HepG2 (cell line): ENCODE measurements around the gene DUSP23. TPM values are rescaled to one million over a fixed set of nuclear protein-coding genes. Genes with fewer than 3 reads are reported as not detected.

Experiments used
- ATAC-seq: fragments of 200-7000 bp; cut with Tn5 transposase; 3 replicates; pipeline ENCODE4 v1.9.1; 2020; ENCODE audit warnings: mild to moderate bottlenecking, moderate library complexity
- BruUV-seq: library from RNA; stranded (reverse); fragments of 400-500 nt; replicated peaks from 2 replicates; lab custom pipeline; 2021; lab: Mats Ljungman, UMichigan
- CTCF ChIA-PET: fragments of 300-600 bp; formaldehyde crosslinking; extraction: SDS; loops from one replicate; lab custom pipeline; 2021; ENCODE audit warnings: low total read pairs, inconsistent platforms, low intra/inter-chr PET ratio; lab: Yijun Ruan, JAX
- POLR2A ChIA-PET: fragments of 350-600 bp; sonication (Branson Sonifier 250); formaldehyde crosslinking; loops from one replicate; lab custom pipeline; 2020; ENCODE audit warnings: antibody characterized with exemption, inconsistent platforms; lab: Yijun Ruan, JAX
- DNase-seq: peaks from one replicate; pipeline ENCODE4 v3.0.0-alpha.2; 2015; ENCODE audit warnings: low spot score
- FAIRE-seq: peaks from 3 replicates; lab custom pipeline; 2011; peaks lifted over from hg19 to GRCh38; lab: Jason Lieb, UNC
- H2AFZ ChIP-seq: one replicate; pipeline ENCODE4 v1.6.1; 2011; ENCODE audit warnings: low read length, inconsistent platforms
- H3K27ac ChIP-seq: fragments of 300-600 bp; 3 replicates; pipeline ENCODE4 v1.8.0; 2011; ENCODE audit warnings: mixed run types, mild to moderate bottlenecking, mixed read lengths, low read length, inconsistent platforms; ENCODE audit not compliant: insufficient read depth; ENCODE audit errors: extremely low read length
- H3K27me3 ChIP-seq, 2 experiments: fragments of 200-600 bp in 1 of 2; 2 replicates in 1 of 2; 3 replicates in 1 of 2; pipeline versions ENCODE4 v1.6.0 to v1.8.0; 2011; ENCODE audit warnings: low read length in 2 of 2, mild to moderate bottlenecking in 2 of 2, moderate library complexity in 2 of 2, inconsistent platforms in 1 of 2; ENCODE audit not compliant: insufficient read depth in 2 of 2, control insufficient read depth in 1 of 2
- H3K36me3 ChIP-seq, 2 experiments: fragments of 200-600 bp in 1 of 2; replicated peaks in 1 of 2; 2 replicates in 1 of 2; 3 replicates in 1 of 2; pipeline versions ENCODE4 v1.5.1 to v1.8.0; 2011; ENCODE audit warnings: low read length in 2 of 2, inconsistent platforms in 1 of 2; ENCODE audit not compliant: insufficient read depth in 2 of 2, control insufficient read depth in 1 of 2
- H3K4me1 ChIP-seq: 2 replicates; pipeline ENCODE4 v1.5.1; 2012; ENCODE audit warnings: low read length, inconsistent platforms; ENCODE audit not compliant: insufficient read depth
- H3K4me2 ChIP-seq: 2 replicates; pipeline ENCODE4 v1.6.0; 2011; ENCODE audit warnings: low read depth, low read length, inconsistent platforms
- H3K4me3 ChIP-seq, 3 experiments: fragments of 200-600 bp in 1 of 3; sonication (generic), shearing (Covaris generic) in 1 of 3; replicated peaks in 1 of 3; 2 replicates each; pipeline ENCODE4 v1.5.1; 2011 to 2016; ENCODE audit warnings: low read length in 3 of 3, inconsistent platforms in 2 of 3, low read depth in 2 of 3, mild to moderate bottlenecking in 2 of 3, control low read depth in 1 of 3, mixed read lengths in 1 of 3; ENCODE audit not compliant: insufficient read depth in 1 of 3
- H3K79me2 ChIP-seq: one replicate; pipeline ENCODE4 v1.6.1; 2011; ENCODE audit warnings: low read length, inconsistent platforms; ENCODE audit not compliant: insufficient read depth
- H3K9ac ChIP-seq: 2 replicates; pipeline ENCODE4 v1.6.0; 2011; ENCODE audit warnings: mild to moderate bottlenecking, low read depth, low read length, inconsistent platforms; ENCODE audit not compliant: insufficient read depth
- H3K9me3 ChIP-seq: 2 replicates; pipeline ENCODE4 v1.5.1; 2012; ENCODE audit warnings: mild to moderate bottlenecking, low read length
- H4K20me1 ChIP-seq: 2 replicates; pipeline ENCODE4 v1.6.0; 2011; ENCODE audit warnings: inconsistent platforms, mild to moderate bottlenecking, low read length, moderate library complexity; ENCODE audit not compliant: insufficient read depth
- CENPBD1 ChIP-seq: sonication (generic); formaldehyde crosslinking; IDR thresholded peaks from 2 replicates; pipeline ENCODE4 v1.8.0; 2022; ENCODE audit warnings: missing genetic modification reagents, low read depth, mild to moderate bottlenecking, borderline replicate concordance
- GZF1 ChIP-seq: sonication (generic); formaldehyde crosslinking; IDR thresholded peaks from 2 replicates; pipeline ENCODE4 v1.5.1; 2020; ENCODE audit warnings: mild to moderate bottlenecking, missing genetic modification reagents
- NR2C2 ChIP-seq: sonication (generic); formaldehyde crosslinking; IDR thresholded peaks from 2 replicates; pipeline ENCODE4 v1.4.0; 2020; ENCODE audit warnings: missing genetic modification reagents, mild to moderate bottlenecking, moderate library complexity, borderline replicate concordance
- POLR2A ChIP-seq, 2 experiments: IDR thresholded peaks; 2 replicates each; pipeline ENCODE4 v1.6.1; 2011; ENCODE audit warnings: low read depth in 2 of 2, low read length in 2 of 2, mild to moderate bottlenecking in 1 of 2, moderate library complexity in 1 of 2; ENCODE audit not compliant: insufficient read depth in 1 of 2
- RBFOX2 ChIP-seq: fragments of 200-400 bp; formaldehyde crosslinking; IDR thresholded peaks from 2 replicates; pipeline ENCODE4 v1.6.1; 2017; ENCODE audit warnings: low read depth, mild to moderate bottlenecking, low read length
- REST ChIP-seq, 2 experiments: IDR thresholded peaks; 2 replicates each; pipeline ENCODE4 v1.6.1; 2011 to 2012; ENCODE audit warnings: low read length in 2 of 2, borderline replicate concordance in 1 of 2, low read depth in 1 of 2, mild to moderate bottlenecking in 1 of 2, moderate library complexity in 1 of 2
- RFX5 ChIP-seq: IDR thresholded peaks from 2 replicates; pipeline ENCODE4 v1.6.1; 2011; ENCODE audit warnings: low read depth, low read length, improper control_type of control experiment
- SSRP1 ChIP-seq: IDR thresholded peaks from 2 replicates; pipeline ENCODE4 v1.6.1; 2016; ENCODE audit warnings: control low read depth
- TCF12 ChIP-seq, 2 experiments: fragments of 450-650 bp in 1 of 2; sonication (generic) in 1 of 2; formaldehyde crosslinking in 1 of 2; IDR thresholded peaks; 2 replicates each; pipeline versions ENCODE4 v1.6.1 to v1.8.0; 2017 to 2022; ENCODE audit warnings: antibody characterized with exemption in 1 of 2, mild to moderate bottlenecking in 1 of 2, missing genetic modification reagents in 1 of 2, moderate library complexity in 1 of 2
- ZFP41 ChIP-seq: sonication (generic); formaldehyde crosslinking; IDR thresholded peaks from 2 replicates; pipeline ENCODE4 v1.4.0; 2020; ENCODE audit warnings: mild to moderate bottlenecking, missing genetic modification reagents, borderline replicate concordance
- ZNF251 ChIP-seq: sonication (generic); formaldehyde crosslinking; IDR thresholded peaks from 2 replicates; pipeline ENCODE4 v1.9.0; 2021; ENCODE audit warnings: mild to moderate bottlenecking, missing genetic modification reagents
- ZNF619 ChIP-seq: sonication (generic); formaldehyde crosslinking; IDR thresholded peaks from 2 replicates; pipeline ENCODE4 v1.4.0; 2020; ENCODE audit warnings: mild to moderate bottlenecking, missing genetic modification reagents
- ZNF720 ChIP-seq: sonication (generic); formaldehyde crosslinking; IDR thresholded peaks from 2 replicates; pipeline ENCODE4 v1.4.0; 2020; ENCODE audit warnings: missing genetic modification reagents
- ZSCAN30 ChIP-seq: sonication (generic); formaldehyde crosslinking; IDR thresholded peaks from 2 replicates; pipeline ENCODE4 v1.5.0; 2020; ENCODE audit warnings: mild to moderate bottlenecking, missing genetic modification reagents
- in situ Hi-C: cut with HindIII; loops from 2 replicates; pipeline ENCODE4 v1.10.0; 2017; ENCODE audit warnings: low pct_unique_long_range_greater_than_20kb; ENCODE audit not compliant: extremely low pct_ligation_motif_present
- intact Hi-C: fragments of 100-400 bp; cut with micrococcal nuclease; formaldehyde crosslinking; loops from one replicate; pipeline ENCODE4 v1.10.0; 2022; ENCODE audit not compliant: unreplicated experiment
- polyA plus RNA-seq, 8 experiments: library from polyadenylated mRNA; depleted of rRNA in 3 of 8; stranded (reverse) in 7 of 8; unstranded in 1 of 8; fragments of >200 nt; fragmentation: Illumina TruSeq in 4 of 8; extraction: Trizol in 4 of 8; gene quantifications; 2 replicates each; pipeline versions ENCODE4 v1.2.1 to v1.2.3, GENCODE V29; 2011 to 2016; ENCODE audit warnings: low read depth in 4 of 8, missing spikeins in 1 of 8, mixed read lengths in 1 of 8; ENCODE audit not compliant: insufficient read depth in 1 of 8
- total RNA-seq, 5 experiments: library from RNA; depleted of rRNA; stranded (reverse); fragments of >200 nt; fragmentation: Illumina TruSeq; extraction: Trizol; gene quantifications; 2 replicates each; pipeline ENCODE4 v1.2.3, GENCODE V29; 2016; ENCODE audit warnings: low read depth in 1 of 5
- TF ChIP-seq, protein P1 (sequence below): sonication (generic); formaldehyde crosslinking; IDR thresholded peaks from 2 replicates; pipeline ENCODE4 v1.5.0; 2020; ENCODE audit warnings: mild to moderate bottlenecking, missing genetic modification reagents
- TF ChIP-seq, protein P2 (sequence below): sonication (generic); formaldehyde crosslinking; IDR thresholded peaks from 2 replicates; pipeline ENCODE4 v1.4.0; 2020; ENCODE audit warnings: missing genetic modification reagents, mild to moderate bottlenecking, borderline replicate concordance

The DUSP23 gene
- total and polyA plus RNA-seq, 2 of the 13 experiments (the other 11 are each of a cell fraction or from before 2014, with no cell fraction given), result not detected

GRCh38 chr1:159750621-159751020 lies 30.1 kb upstream of the DUSP23 start:
- DNase-seq, result no peak
- H3K9me3 ChIP-seq, result no peaks in the 10 kb centered on the region
- BruUV-seq, result no TSS peak
- no peak overlapping the region for H3K4me2 ChIP-seq
- TF ChIP-seq TCF12 (IDR thresholded peaks at IDR 0.05) (no peak), TCF12 (CRISPR knock-in tag; IDR thresholded peaks at IDR 0.05) (no peak), ZFP41 (CRISPR knock-in tag) (no peak), CENPBD1 (CRISPR knock-in tag) (no peak), ZNF619 (CRISPR knock-in tag) (no peak), RFX5 (no peak), ZSCAN30 (CRISPR knock-in tag) (no peak), POLR2A (IDR thresholded peaks at IDR 0.05; ENCODE audit: insufficient read depth in 1 of 2, low read depth in 2 of 2, low read length in 2 of 2) (no peak), RBFOX2 (no peak), GZF1 (CRISPR knock-in tag) (no peak), ZNF251 (CRISPR knock-in tag) (no peak), SSRP1 (CRISPR knock-in tag) (no peak), NR2C2 (no peak), ZNF720 (CRISPR knock-in tag) (no peak), REST (IDR thresholded peaks at IDR 0.05; ENCODE audit: borderline replicate concordance in 1 of 2, low read depth in 1 of 2, low read length in 2 of 2) (no peak)
- TF ChIP-seq, protein P1, sequence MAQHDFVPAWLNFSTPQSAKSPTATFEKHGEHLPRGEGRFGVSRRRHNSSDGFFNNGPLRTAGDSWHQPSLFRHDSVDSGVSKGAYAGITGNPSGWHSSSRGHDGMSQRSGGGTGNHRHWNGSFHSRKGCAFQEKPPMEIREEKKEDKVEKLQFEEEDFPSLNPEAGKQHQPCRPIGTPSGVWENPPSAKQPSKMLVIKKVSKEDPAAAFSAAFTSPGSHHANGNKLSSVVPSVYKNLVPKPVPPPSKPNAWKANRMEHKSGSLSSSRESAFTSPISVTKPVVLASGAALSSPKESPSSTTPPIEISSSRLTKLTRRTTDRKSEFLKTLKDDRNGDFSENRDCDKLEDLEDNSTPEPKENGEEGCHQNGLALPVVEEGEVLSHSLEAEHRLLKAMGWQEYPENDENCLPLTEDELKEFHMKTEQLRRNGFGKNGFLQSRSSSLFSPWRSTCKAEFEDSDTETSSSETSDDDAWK (CRISPR knock-in tag), result no peak
- TF ChIP-seq, protein P2, sequence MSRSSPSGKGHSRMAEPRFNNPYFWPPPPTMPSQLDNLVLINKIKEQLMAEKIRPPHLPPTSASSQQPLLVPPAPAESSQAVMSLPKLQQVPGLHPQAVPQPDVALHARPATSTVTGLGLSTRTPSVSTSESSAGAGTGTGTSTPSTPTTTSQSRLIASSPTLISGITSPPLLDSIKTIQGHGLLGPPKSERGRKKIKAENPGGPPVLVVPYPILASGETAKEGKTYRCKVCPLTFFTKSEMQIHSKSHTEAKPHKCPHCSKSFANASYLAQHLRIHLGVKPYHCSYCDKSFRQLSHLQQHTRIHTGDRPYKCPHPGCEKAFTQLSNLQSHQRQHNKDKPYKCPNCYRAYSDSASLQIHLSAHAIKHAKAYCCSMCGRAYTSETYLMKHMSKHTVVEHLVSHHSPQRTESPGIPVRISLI, result no peak
- TF ChIP-seq, all 625 proteins: peak for 0
- Histone ChIP-seq H3K27ac (no peak overlapping the region), H3K9ac (no peak overlapping the region), H3K36me3 (no peaks in the 10 kb centered on the region), H3K27me3 (no peaks in the 10 kb centered on the region), H3K79me2 (no peaks in the 10 kb centered on the region), H3K4me1 (no peaks in the 10 kb centered on the region), H2AFZ (no peak overlapping the region), H4K20me1 (no peaks in the 10 kb centered on the region), H3K4me3 (no peak overlapping the region)
- FAIRE-seq, result no peak
- CTCF ChIA-PET, result no interaction called here
- intact Hi-C loops (no loop called here), in situ Hi-C loops (no loop called here)
- no peak for ATAC-seq
- POLR2A ChIA-PET, result no interaction called here
